Measurements from ENCODE around the gene LRRC73.

The LRRC73 gene

DNA sequence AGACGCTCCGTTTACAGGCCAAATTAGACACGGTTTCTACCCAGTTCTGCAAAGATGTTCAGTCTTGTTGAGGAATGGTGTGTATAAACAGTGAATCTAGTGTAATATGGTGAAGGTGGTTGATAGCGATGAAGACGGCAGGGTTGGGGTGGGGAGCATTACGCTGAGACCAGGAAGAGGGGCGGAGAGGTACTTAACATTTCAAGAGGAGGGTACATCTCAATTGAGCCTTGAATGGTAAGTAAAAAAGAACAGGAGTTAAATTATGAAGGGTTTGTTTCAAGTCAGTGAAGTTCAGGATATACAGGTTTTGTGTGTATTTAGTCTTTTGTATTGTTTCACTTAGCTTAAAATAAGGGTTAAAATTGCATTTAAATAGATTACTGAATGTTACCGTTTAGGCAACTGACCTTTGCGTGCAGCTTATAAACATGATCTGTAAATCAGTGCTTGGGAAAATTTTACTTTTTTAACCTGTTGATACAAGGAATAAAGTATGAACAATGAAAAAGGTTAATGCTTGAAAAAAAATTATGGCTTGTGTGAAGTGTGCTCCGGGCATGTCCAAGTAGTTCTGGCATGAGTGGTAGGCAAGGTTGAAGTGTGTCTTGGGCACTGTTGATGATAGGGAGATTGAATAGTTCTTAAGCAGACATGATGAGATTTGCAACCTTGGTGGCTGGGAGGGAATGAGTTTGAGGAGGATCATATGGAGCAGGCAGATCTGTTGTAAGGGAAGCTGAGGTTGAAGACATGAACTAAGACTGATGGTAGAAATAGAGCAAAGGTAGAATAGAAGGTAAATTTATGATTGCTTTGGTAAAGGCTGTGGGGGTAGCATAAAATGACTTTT lies 7.6 kb upstream of the LRRC73 start:
- peak overlapping the region; percentile 99 for H3K4me3 ChIP-seq (replicated peaks; ENCODE audit: low read depth, low read length)
- TF ChIP-seq, protein P1, sequence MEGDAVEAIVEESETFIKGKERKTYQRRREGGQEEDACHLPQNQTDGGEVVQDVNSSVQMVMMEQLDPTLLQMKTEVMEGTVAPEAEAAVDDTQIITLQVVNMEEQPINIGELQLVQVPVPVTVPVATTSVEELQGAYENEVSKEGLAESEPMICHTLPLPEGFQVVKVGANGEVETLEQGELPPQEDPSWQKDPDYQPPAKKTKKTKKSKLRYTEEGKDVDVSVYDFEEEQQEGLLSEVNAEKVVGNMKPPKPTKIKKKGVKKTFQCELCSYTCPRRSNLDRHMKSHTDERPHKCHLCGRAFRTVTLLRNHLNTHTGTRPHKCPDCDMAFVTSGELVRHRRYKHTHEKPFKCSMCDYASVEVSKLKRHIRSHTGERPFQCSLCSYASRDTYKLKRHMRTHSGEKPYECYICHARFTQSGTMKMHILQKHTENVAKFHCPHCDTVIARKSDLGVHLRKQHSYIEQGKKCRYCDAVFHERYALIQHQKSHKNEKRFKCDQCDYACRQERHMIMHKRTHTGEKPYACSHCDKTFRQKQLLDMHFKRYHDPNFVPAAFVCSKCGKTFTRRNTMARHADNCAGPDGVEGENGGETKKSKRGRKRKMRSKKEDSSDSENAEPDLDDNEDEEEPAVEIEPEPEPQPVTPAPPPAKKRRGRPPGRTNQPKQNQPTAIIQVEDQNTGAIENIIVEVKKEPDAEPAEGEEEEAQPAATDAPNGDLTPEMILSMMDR (IDR thresholded peaks at IDR 0.05; ENCODE audit: low read length, missing control alignments): no peak

DNA sequence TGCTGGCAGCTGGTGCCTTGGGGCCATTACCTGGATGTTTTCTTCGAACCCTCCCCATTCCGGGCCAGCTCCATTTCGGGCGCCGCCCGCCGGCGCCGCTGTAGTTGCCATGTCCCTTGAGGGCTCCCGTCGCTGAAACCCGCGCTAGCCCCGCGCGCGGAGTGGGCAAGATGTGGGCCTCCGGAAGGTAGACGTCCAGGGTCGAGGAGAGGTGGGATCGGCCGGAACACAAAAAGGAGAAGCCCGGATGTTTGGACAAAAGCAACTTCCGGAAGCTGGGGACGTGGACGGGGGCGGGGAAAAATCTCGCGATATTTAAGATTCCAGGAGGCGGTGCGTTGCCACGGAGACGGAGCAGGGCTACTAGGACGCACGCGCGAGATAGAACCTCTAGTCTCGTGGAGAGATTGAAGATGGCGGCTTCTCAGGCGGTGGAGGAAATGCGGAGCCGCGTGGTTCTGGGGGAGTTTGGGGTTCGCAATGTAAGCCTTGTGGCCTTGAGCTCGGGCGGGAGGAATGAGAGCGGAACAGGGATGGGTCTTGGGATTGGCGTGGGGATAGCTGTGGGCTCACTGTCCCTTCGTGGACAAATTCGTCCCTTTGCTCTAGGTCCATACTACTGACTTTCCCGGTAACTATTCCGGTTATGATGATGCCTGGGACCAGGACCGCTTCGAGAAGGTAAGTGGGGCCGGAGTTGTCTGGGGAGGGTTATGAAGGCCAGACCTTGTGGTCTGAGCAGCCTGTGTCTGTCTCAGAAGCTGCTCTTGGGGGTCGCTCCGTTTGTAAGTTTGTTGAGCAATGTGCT lies 6.8 kb upstream of the LRRC73 start, which contains the start of the genes POLR1C and YIPF3:
POLR1C (plus strand) TSS at position 393 of the 808 bp plus-strand sequence; CDS start at position 414, 21 bp downstream.
YIPF3 (minus strand) TSS at position 230 of the 808 bp plus-strand sequence; CDS start at position 111, 119 bp downstream.
- peak; percentile 98 for DNase-seq (ENCODE audit: low read depth)
- H3K4me3 ChIP-seq (replicated peaks; ENCODE audit: low read depth, low read length): peak within 1 kb of the TSS; percentile 99
- TF ChIP-seq, protein P1 (IDR thresholded peaks at IDR 0.05; ENCODE audit: low read length, missing control alignments): no peak

More for the DNA sequence above, 7.6 kb upstream of the LRRC73 start:
- DNase-seq (ENCODE audit: low read depth): no peak

DNA sequence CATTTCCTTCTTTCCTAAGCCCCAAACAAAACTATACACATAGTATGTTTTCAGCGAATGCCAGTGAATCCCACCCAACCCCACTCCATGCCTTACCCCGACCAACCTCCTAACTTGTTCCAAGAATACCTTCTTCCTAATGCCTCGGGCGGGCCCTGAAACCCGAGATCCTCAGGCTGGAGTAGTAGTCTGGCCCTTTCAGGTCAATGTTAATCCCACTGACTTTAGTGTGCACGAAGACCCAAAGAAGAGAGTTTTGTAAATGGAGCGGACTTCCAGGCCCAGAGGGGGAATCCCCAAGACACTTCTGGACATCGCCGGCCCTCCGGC lies 6.2 kb upstream of the LRRC73 start:
- TF ChIP-seq, protein P1 (IDR thresholded peaks at IDR 0.05; ENCODE audit: low read length, missing control alignments): no peak
- DNase-seq (ENCODE audit: low read depth): no peak
- peak overlapping the region; percentile 99 for H3K4me3 ChIP-seq (replicated peaks; ENCODE audit: low read depth, low read length)

DNA sequence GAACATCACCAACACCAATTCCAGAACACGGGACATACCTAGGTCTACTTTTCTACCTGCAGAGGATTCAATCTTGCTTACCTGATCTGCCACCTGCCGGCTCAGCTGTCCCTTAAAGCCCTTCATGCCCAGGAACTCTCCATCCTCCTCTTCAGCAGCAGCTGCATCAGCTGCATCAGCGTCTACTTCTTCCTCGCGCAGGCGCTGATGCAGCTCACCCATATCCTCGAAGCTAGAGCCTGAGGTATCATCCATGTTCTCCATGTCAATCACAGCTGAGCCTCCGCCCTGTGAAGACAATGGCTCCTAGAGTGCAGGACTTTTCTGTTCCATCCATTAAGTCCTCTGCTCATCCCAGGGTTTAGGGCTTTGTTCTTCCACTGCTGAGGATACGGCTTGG lies 5.7 kb upstream of the LRRC73 start:
- TF ChIP-seq, protein P1 (IDR thresholded peaks at IDR 0.05; ENCODE audit: low read length, missing control alignments): no peak
- peak overlapping the region; percentile 99 for H3K4me3 ChIP-seq (replicated peaks; ENCODE audit: low read depth, low read length)
- no peak for DNase-seq (ENCODE audit: low read depth)

DNA sequence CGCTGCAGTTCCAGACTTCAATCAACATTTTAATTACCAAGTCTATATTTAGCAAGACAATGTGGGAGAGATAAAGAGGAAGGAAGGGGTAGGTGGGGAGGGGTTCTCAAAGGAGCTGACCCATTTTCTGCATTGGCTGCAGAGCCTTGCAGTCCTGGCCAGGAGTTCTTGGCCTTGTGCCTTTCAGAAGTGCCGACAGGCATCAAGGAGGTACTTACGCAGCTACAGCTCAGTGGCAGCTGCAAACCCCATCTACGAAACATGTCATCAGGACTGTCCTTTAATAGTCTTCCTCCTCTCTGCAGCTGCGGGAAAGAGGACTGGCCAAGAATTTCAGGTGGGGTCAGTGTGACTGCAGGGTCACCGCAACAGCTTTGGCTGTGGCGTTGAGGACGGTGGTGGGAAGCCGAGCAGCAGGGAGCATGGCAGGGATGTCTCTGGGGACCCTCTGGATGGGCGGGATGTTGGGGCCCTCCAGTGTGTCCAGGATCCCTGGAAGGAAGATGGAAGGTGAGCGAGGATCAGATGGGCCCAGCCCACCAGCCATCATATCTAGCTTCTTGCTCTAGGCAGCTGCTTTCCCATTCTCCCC lies 1.8 kb upstream of the LRRC73 start:
- H3K4me3 ChIP-seq (replicated peaks; ENCODE audit: low read depth, low read length): no peak overlapping the region
- TF ChIP-seq, protein P1 (IDR thresholded peaks at IDR 0.05; ENCODE audit: low read length, missing control alignments): no peak
- DNase-seq (ENCODE audit: low read depth): no peak

DNA sequence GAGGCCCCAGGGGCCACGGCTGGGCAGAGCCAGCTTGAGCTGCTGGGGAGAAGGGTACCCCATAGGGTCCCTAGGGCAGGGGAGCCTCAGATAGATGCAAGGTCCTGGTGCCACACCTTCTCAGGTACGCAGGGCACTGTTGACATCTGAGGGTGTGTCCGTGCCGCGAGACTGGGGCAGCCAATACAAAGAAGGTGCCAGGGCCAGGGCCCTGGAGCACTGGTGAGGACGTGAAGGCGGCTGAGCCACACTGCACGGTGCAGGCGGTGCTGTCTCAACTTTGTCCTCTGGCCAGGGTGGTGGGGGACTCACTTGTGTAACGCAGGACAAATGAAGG lies 649 bp upstream of the LRRC73 start:
- no peak overlapping the region for H3K4me3 ChIP-seq (replicated peaks; ENCODE audit: low read depth, low read length)
- TF ChIP-seq, protein P1 (IDR thresholded peaks at IDR 0.05; ENCODE audit: low read length, missing control alignments): no peak
- no peak for DNase-seq (ENCODE audit: low read depth)

Measured in fibroblast of pulmonary artery (primary cell).